Fibroblast of peridontal ligament (primary cell): Measurements from ENCODE around the gene RABAC1.

Experiments used
- DNase-seq: peaks from one replicate; pipeline ENCODE4 v3.0.0-alpha.2; 2010; ENCODE audit errors: extremely low read depth

Gene RABAC1

GRCh38 chr19:41988947-41989346 lies 29.8 kb upstream of the RABAC1 start:
- no peak for DNase-seq

GRCh38 chr19:41987141-41987860 lies 28.2 kb upstream of the RABAC1 start:
- no peak for DNase-seq

GRCh38 chr19:41984961-41985360 lies 25.8 kb upstream of the RABAC1 start:
- no peak for DNase-seq

GRCh38 chr19:41981724-41982123 lies 22.6 kb upstream of the RABAC1 start:
- no peak for DNase-seq

- DNase-seq = no peak
Observed at GRCh38 chr19:41978470-41978869, 19.3 kb upstream of the RABAC1 start.

- no peak for DNase-seq
Observed at GRCh38 chr19:41977916-41978315, 18.8 kb upstream of the RABAC1 start.

- DNase-seq = no peak
Observed at GRCh38 chr19:41974652-41975051, 15.5 kb upstream of the RABAC1 start.

- no peak for DNase-seq
Observed at GRCh38 chr19:41971363-41971762, 12.2 kb upstream of the RABAC1 start.

- no peak for DNase-seq
Observed at GRCh38 chr19:41969772-41970458, 10.8 kb upstream of the RABAC1 start.

GRCh38 chr19:41968751-41969595 lies 9.9 kb upstream of the RABAC1 start:
- no peak for DNase-seq

GRCh38 chr19:41967054-41967783 lies 8.1 kb upstream of the RABAC1 start:
- DNase-seq = no peak

GRCh38 chr19:41965106-41965505 lies 6.0 kb upstream of the RABAC1 start:
- no peak for DNase-seq

- no peak for DNase-seq
Observed at GRCh38 chr19:41960973-41961372, 1.9 kb upstream of the RABAC1 start.

GRCh38 chr19:41958367-41959055 lies 610 bp downstream of the RABAC1 start:
- peak; percentile 46 for DNase-seq

- peak; percentile 76 for DNase-seq
Observed at GRCh38 chr19:41957838-41958366, 1.2 kb downstream of the RABAC1 start.

GRCh38 chr19:41957161-41957837 lies 1.8 kb downstream of the RABAC1 start:
- DNase-seq = no peak

GRCh38 chr19:41956621-41957020 lies 2.5 kb downstream of the RABAC1 start:
- DNase-seq = no peak

GRCh38 chr19:41955521-41955920 lies 3.6 kb downstream of the RABAC1 start:
- no peak for DNase-seq

- DNase-seq = peak; percentile 71
Observed at GRCh38 chr19:41951686-41952172, 7.4 kb downstream of the RABAC1 start.

- DNase-seq = no peak
Observed at GRCh38 chr19:41947091-41947490, 12.0 kb downstream of the RABAC1 start.
